ENCODE results near the gene CBARP. TPM values are rescaled to one million over a fixed set of nuclear protein-coding genes. Genes with fewer than 3 reads are reported as not detected.

The CBARP gene
- total and polyA plus RNA-seq, 2 donors (not counting 1 experiment from before 2014, with no cell fraction given), result 0.31 to 1.5 TPM

- no peaks in the 10 kb centered on the region for H3K9me3 ChIP-seq (ENCODE audit: control insufficient read depth, insufficient read depth, low read depth, low read length)
- no peak for TF ChIP-seq EZH2 (IDR thresholded peaks at IDR 0.05; ENCODE audit: low read length, missing control alignments)
- TF ChIP-seq, protein P1, sequence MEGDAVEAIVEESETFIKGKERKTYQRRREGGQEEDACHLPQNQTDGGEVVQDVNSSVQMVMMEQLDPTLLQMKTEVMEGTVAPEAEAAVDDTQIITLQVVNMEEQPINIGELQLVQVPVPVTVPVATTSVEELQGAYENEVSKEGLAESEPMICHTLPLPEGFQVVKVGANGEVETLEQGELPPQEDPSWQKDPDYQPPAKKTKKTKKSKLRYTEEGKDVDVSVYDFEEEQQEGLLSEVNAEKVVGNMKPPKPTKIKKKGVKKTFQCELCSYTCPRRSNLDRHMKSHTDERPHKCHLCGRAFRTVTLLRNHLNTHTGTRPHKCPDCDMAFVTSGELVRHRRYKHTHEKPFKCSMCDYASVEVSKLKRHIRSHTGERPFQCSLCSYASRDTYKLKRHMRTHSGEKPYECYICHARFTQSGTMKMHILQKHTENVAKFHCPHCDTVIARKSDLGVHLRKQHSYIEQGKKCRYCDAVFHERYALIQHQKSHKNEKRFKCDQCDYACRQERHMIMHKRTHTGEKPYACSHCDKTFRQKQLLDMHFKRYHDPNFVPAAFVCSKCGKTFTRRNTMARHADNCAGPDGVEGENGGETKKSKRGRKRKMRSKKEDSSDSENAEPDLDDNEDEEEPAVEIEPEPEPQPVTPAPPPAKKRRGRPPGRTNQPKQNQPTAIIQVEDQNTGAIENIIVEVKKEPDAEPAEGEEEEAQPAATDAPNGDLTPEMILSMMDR (conservative IDR thresholded peaks at IDR 0.05 in 1 of 2, IDR thresholded peaks at IDR 0.05 in 1 of 2; ENCODE audit: low read depth in 1 of 2, low read length in 2 of 2), result no peak
- H4K20me1 ChIP-seq (ENCODE audit: control insufficient read depth, extremely low read depth, insufficient read depth, low read length), result no peaks in the 10 kb centered on the region
- H3K4me3 ChIP-seq (replicated peaks in 1 of 4; ENCODE audit: control extremely low read depth in 1 of 4, insufficient read depth in 1 of 4, low read depth in 3 of 4, low read length in 4 of 4), result peak overlapping the region; percentile 64 to 95 (median 86)
- H3K27ac ChIP-seq (ENCODE audit: insufficient read depth, low read length), result peak overlapping the region; percentile 97
- peak overlapping the region; percentile 85 for H3K4me2 ChIP-seq (ENCODE audit: extremely low read depth, insufficient read depth, low read length)
- no peaks in the 10 kb centered on the region for H3K27me3 ChIP-seq (ENCODE audit: control insufficient read depth, insufficient read depth, low read length)
- H2AFZ ChIP-seq (ENCODE audit: low read length), result no peak overlapping the region
- peaks cover 25% of the 10 kb centered on the region for H3K4me1 ChIP-seq (ENCODE audit: control insufficient read depth, extremely low read depth, insufficient read depth, low read length)
- peak; percentile 63 to 72 for DNase-seq (ENCODE audit: low read depth in 2 of 2)
- H3K79me2 ChIP-seq (ENCODE audit: control insufficient read depth, insufficient read depth, low read length), result peaks cover 65% of the 10 kb centered on the region
- H3K9ac ChIP-seq (ENCODE audit: insufficient read depth, low read length), result peak overlapping the region; percentile 88
- peaks cover 37% of the 10 kb centered on the region for H3K36me3 ChIP-seq (ENCODE audit: control insufficient read depth, insufficient read depth, low read length)
Observed at GRCh38 chr19:1251330-1252220, 13.8 kb upstream of the CBARP start.

GRCh38 chr19:1250437-1251260 is 12.8 kb upstream of the CBARP start:
- TF ChIP-seq EZH2 (IDR thresholded peaks at IDR 0.05; ENCODE audit: low read length, missing control alignments), result no peak
- TF ChIP-seq, protein P1 (conservative IDR thresholded peaks at IDR 0.05 in 1 of 2, IDR thresholded peaks at IDR 0.05 in 1 of 2; ENCODE audit: low read depth in 1 of 2, low read length in 2 of 2), result no peak
- no peaks in the 10 kb centered on the region for H4K20me1 ChIP-seq (ENCODE audit: control insufficient read depth, extremely low read depth, insufficient read depth, low read length)
- no peaks in the 10 kb centered on the region for H3K27me3 ChIP-seq (ENCODE audit: control insufficient read depth, insufficient read depth, low read length)
- H3K27ac ChIP-seq (ENCODE audit: insufficient read depth, low read length), result peak overlapping the region; percentile 97
- peaks cover 58% of the 10 kb centered on the region for H3K79me2 ChIP-seq (ENCODE audit: control insufficient read depth, insufficient read depth, low read length)
- H3K9ac ChIP-seq (ENCODE audit: insufficient read depth, low read length), result peak overlapping the region; percentile 88
- H2AFZ ChIP-seq (ENCODE audit: low read length), result no peak overlapping the region
- H3K9me3 ChIP-seq (ENCODE audit: control insufficient read depth, insufficient read depth, low read depth, low read length), result no peaks in the 10 kb centered on the region
- no peak overlapping the region for H3K4me2 ChIP-seq (ENCODE audit: extremely low read depth, insufficient read depth, low read length)
- peaks cover 24% of the 10 kb centered on the region for H3K4me1 ChIP-seq (ENCODE audit: control insufficient read depth, extremely low read depth, insufficient read depth, low read length)
- peaks cover 33% of the 10 kb centered on the region for H3K36me3 ChIP-seq (ENCODE audit: control insufficient read depth, insufficient read depth, low read length)
- peak overlapping the region; percentile 64 to 95 (median 86) for H3K4me3 ChIP-seq (replicated peaks in 1 of 4; ENCODE audit: control extremely low read depth in 1 of 4, insufficient read depth in 1 of 4, low read depth in 3 of 4, low read length in 4 of 4)
- DNase-seq (ENCODE audit: low read depth in 2 of 2), result peak; percentile 67 to 85

- Histone ChIP-seq H3K4me2 (ENCODE audit: extremely low read depth, insufficient read depth, low read length) (no peak overlapping the region), H3K9me3 (ENCODE audit: control insufficient read depth, insufficient read depth, low read depth, low read length) (no peaks in the 10 kb centered on the region), H3K4me1 (ENCODE audit: control insufficient read depth, extremely low read depth, insufficient read depth, low read length) (peaks cover 24% of the 10 kb centered on the region), H4K20me1 (ENCODE audit: control insufficient read depth, extremely low read depth, insufficient read depth, low read length) (no peaks in the 10 kb centered on the region), H3K27me3 (ENCODE audit: control insufficient read depth, insufficient read depth, low read length) (no peaks in the 10 kb centered on the region), H3K36me3 (ENCODE audit: control insufficient read depth, insufficient read depth, low read length) (peaks cover 28% of the 10 kb centered on the region), H3K27ac (ENCODE audit: insufficient read depth, low read length) (peak overlapping the region; percentile 97), H2AFZ (ENCODE audit: low read length) (no peak overlapping the region), H3K79me2 (ENCODE audit: control insufficient read depth, insufficient read depth, low read length) (peaks cover 52% of the 10 kb centered on the region), H3K9ac (ENCODE audit: insufficient read depth, low read length) (peak overlapping the region; percentile 88), H3K4me3 (replicated peaks in 1 of 4; ENCODE audit: control extremely low read depth in 1 of 4, insufficient read depth in 1 of 4, low read depth in 3 of 4, low read length in 4 of 4) (peak overlapping the region; percentile 42 to 92 (median 58))
- TF ChIP-seq, protein P1 (conservative IDR thresholded peaks at IDR 0.05 in 1 of 2, IDR thresholded peaks at IDR 0.05 in 1 of 2; ENCODE audit: low read depth in 1 of 2, low read length in 2 of 2), result no peak
- no peak for TF ChIP-seq EZH2 (IDR thresholded peaks at IDR 0.05; ENCODE audit: low read length, missing control alignments)
- no peak for DNase-seq (ENCODE audit: low read depth in 2 of 2)
Observed at GRCh38 chr19:1249990-1250436, 12.2 kb upstream of the CBARP start.
